Neuronal stem cell (in vitro differentiated cells): Measurements from ENCODE around the gene PTPN4.

Experiments
- DNase-seq: peaks from one replicate; pipeline ENCODE4 v3.0.0-alpha.2; 2013; ENCODE audit warnings: low spot score
- H2AFZ ChIP-seq: one replicate; pipeline ENCODE4 v1.6.1; 2013; ENCODE audit warnings: mild to moderate bottlenecking, low read length, inconsistent platforms
- H2AK5ac ChIP-seq: 2 replicates; pipeline ENCODE4 v1.6.1; 2013; ENCODE audit warnings: low read depth, mild to moderate bottlenecking, inconsistent platforms, low read length, moderate library complexity, mixed read lengths
- H2BK120ac ChIP-seq: 2 replicates; pipeline ENCODE4 v1.6.1; 2013; ENCODE audit warnings: low read depth, mild to moderate bottlenecking, inconsistent platforms, low read length, moderate library complexity, mixed read lengths
- H2BK12ac ChIP-seq: one replicate; pipeline ENCODE4 v1.6.1; 2013; ENCODE audit warnings: low read length, inconsistent platforms
- H2BK15ac ChIP-seq: 2 replicates; pipeline ENCODE4 v1.6.1; 2013; ENCODE audit warnings: mild to moderate bottlenecking, low read length, inconsistent platforms, mixed read lengths
- H2BK5ac ChIP-seq: one replicate; pipeline ENCODE4 v1.6.1; 2013; ENCODE audit warnings: inconsistent platforms, mild to moderate bottlenecking, low read length, moderate library complexity
- H3K14ac ChIP-seq: one replicate; pipeline ENCODE4 v1.6.1; 2013; ENCODE audit warnings: low read length, inconsistent platforms
- H3K18ac ChIP-seq: 2 replicates; pipeline ENCODE4 v1.6.1; 2013; ENCODE audit warnings: low read length, inconsistent platforms
- H3K23ac ChIP-seq: 2 replicates; pipeline ENCODE4 v1.6.1; 2013; ENCODE audit warnings: low read depth, mild to moderate bottlenecking, mixed read lengths, low read length, inconsistent platforms; ENCODE audit not compliant: poor library complexity
- H3K27ac ChIP-seq: replicated peaks from 3 replicates; pipeline ENCODE4 v1.5.1; 2013; ENCODE audit warnings: low read length, inconsistent platforms
- H3K27me3 ChIP-seq, 3 experiments: 2 replicates each; pipeline ENCODE4 v1.6.1; 2013; ENCODE audit warnings: low read length in 3 of 3, mild to moderate bottlenecking in 2 of 3, inconsistent platforms in 1 of 3, low read depth in 1 of 3, mixed read lengths in 1 of 3, moderate library complexity in 1 of 3; ENCODE audit not compliant: control insufficient read depth in 3 of 3, insufficient read depth in 3 of 3
- H3K36me3 ChIP-seq, 2 donors: replicated peaks in 1 of 2; 2 replicates each; pipeline ENCODE4 v1.6.1; 2013; ENCODE audit warnings: low read length in 2 of 2; ENCODE audit not compliant: control insufficient read depth in 2 of 2, insufficient read depth in 2 of 2
- H3K4ac ChIP-seq: 2 replicates; pipeline ENCODE4 v1.6.1; 2013; ENCODE audit warnings: inconsistent platforms, mild to moderate bottlenecking, low read length, moderate library complexity
- H3K4me1 ChIP-seq, 2 donors: 1 replicate in 1 of 2; 2 replicates in 1 of 2; pipeline ENCODE4 v1.6.1; 2013; ENCODE audit warnings: low read length in 2 of 2, low read depth in 1 of 2; ENCODE audit not compliant: control insufficient read depth in 2 of 2, insufficient read depth in 1 of 2
- H3K4me2 ChIP-seq: one replicate; pipeline ENCODE4 v1.6.1; 2013; ENCODE audit warnings: mild to moderate bottlenecking, low read length, inconsistent platforms; ENCODE audit not compliant: insufficient read depth, poor library complexity, severe bottlenecking
- H3K4me3 ChIP-seq, 2 donors: 2 replicates each; pipeline ENCODE4 v1.5.1; 2013; ENCODE audit warnings: low read length in 2 of 2, mild to moderate bottlenecking in 2 of 2, inconsistent platforms in 1 of 2, moderate library complexity in 1 of 2
- H3K79me1 ChIP-seq: one replicate; pipeline ENCODE4 v1.6.1; 2013; ENCODE audit warnings: low read depth, mild to moderate bottlenecking, inconsistent platforms, low read length, moderate library complexity
- H3K9ac ChIP-seq: one replicate; pipeline ENCODE4 v1.6.1; 2013; ENCODE audit warnings: mild to moderate bottlenecking, low read depth, low read length, inconsistent platforms; ENCODE audit not compliant: poor library complexity
- H3K9me3 ChIP-seq, 2 donors: replicated peaks in 1 of 2; 2 replicates each; pipeline versions ENCODE3 to v1.6.1; 2013; ENCODE audit warnings: low read length in 2 of 2, mild to moderate bottlenecking in 2 of 2, inconsistent platforms in 1 of 2, low read depth in 1 of 2, mixed read lengths in 1 of 2, moderate library complexity in 1 of 2; ENCODE audit not compliant: control insufficient read depth in 2 of 2, insufficient read depth in 1 of 2
- H4K8ac ChIP-seq: one replicate; pipeline ENCODE4 v1.6.1; 2013; ENCODE audit warnings: low read depth, mild to moderate bottlenecking, inconsistent platforms, low read length, moderate library complexity
- H4K91ac ChIP-seq: one replicate; pipeline ENCODE4 v1.6.1; 2013; ENCODE audit warnings: low read length, low read depth, mild to moderate bottlenecking, inconsistent platforms; ENCODE audit not compliant: poor library complexity
- WGBS, 2 donors: extraction: QIAGEN DNeasy Blood & Tissue Kit; methylation state at CpG; one replicate each; pipeline ENCODE4 v1.1.7; 2013; ENCODE audit warnings: missing lambda C conversion rate in 2 of 2, mixed read lengths in 1 of 2; ENCODE audit not compliant: insufficient read length in 2 of 2, insufficient replicate concordance in 1 of 2; ENCODE audit errors: extremely low coverage in 2 of 2; 5-methylcytosine and 5-hydroxymethylcytosine counted together

Gene PTPN4

DNA sequence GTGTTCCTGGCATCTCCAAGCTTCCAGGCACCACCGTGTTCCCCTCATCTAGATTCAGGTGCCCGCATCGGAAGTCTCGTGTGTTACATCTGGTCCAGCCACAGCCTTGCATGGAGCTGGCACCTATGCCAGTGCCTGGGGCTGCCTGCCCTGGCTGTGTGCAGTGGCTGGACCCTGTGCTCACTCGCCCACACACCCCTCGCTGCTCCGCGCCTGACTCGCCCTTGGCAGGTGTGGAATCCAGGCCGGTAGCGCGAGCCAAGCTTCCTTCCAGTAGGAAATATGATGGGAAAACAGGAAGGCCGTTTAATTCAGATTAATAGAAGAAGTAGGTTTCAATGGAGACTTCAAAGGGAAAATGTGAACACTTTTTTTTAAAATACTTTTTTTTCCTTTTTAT is 78.0 kb downstream of the PTPN4 start:
- peaks cover 7% of the 10 kb centered on the region for H3K79me1 ChIP-seq
- H4K8ac ChIP-seq = no peak overlapping the region
- H3K4me1 ChIP-seq = no peaks in the 10 kb centered on the region
- no peak overlapping the region for H3K14ac ChIP-seq
- no peaks in the 10 kb centered on the region for H3K36me3 ChIP-seq
- DNase-seq = no peak
- no peaks in the 10 kb centered on the region for H3K27me3 ChIP-seq
- no peak overlapping the region for H2AFZ ChIP-seq
- H3K9me3 ChIP-seq = peaks cover 0 to 4% of the 10 kb centered on the region in 2 donors
- H2BK5ac ChIP-seq = no peak overlapping the region
- no peak overlapping the region for H3K27ac ChIP-seq
- H3K4me3 ChIP-seq = no peak overlapping the region
- H2AK5ac ChIP-seq = no peak overlapping the region
- no peak overlapping the region for H3K4ac ChIP-seq
- H4K91ac ChIP-seq = no peak overlapping the region
- H3K4me2 ChIP-seq = no peak overlapping the region
- WGBS, 2 donors = no CpG with 5 or more reads among the region's 13 CpGs
- H2BK12ac ChIP-seq = no peak overlapping the region
- peak overlapping the region; percentile 55 for H3K9ac ChIP-seq
- no peak overlapping the region for H3K23ac ChIP-seq
- H2BK120ac ChIP-seq = no peak overlapping the region
- H2BK15ac ChIP-seq = no peak overlapping the region
- peak overlapping the region; percentile 9 for H3K18ac ChIP-seq

GRCh38 chr2:119838179-119838578 is 78.5 kb downstream of the PTPN4 start:
- H4K8ac ChIP-seq = no peak overlapping the region
- H2BK5ac ChIP-seq = no peak overlapping the region
- H2BK120ac ChIP-seq = no peak overlapping the region
- no peaks in the 10 kb centered on the region for H3K36me3 ChIP-seq
- no peak overlapping the region for H2BK12ac ChIP-seq
- H3K4me3 ChIP-seq = no peak overlapping the region
- WGBS, 2 donors = no CpG with 5 or more reads among the region's 5 CpGs
- no peak overlapping the region for H3K23ac ChIP-seq
- no peak overlapping the region for H3K14ac ChIP-seq
- H3K4me2 ChIP-seq = no peak overlapping the region
- no peak overlapping the region for H3K27ac ChIP-seq
- no peaks in the 10 kb centered on the region for H3K4me1 ChIP-seq
- no peak overlapping the region for H2AK5ac ChIP-seq
- no peak overlapping the region for H3K9ac ChIP-seq
- peaks cover 7% of the 10 kb centered on the region for H3K79me1 ChIP-seq
- no peak overlapping the region for H3K4ac ChIP-seq
- no peak overlapping the region for H3K18ac ChIP-seq
- H3K9me3 ChIP-seq = peaks cover 0 to 4% of the 10 kb centered on the region in 2 donors
- no peak for DNase-seq
- H4K91ac ChIP-seq = no peak overlapping the region
- H2BK15ac ChIP-seq = no peak overlapping the region
- H2AFZ ChIP-seq = no peak overlapping the region
- H3K27me3 ChIP-seq = no peaks in the 10 kb centered on the region

DNA sequence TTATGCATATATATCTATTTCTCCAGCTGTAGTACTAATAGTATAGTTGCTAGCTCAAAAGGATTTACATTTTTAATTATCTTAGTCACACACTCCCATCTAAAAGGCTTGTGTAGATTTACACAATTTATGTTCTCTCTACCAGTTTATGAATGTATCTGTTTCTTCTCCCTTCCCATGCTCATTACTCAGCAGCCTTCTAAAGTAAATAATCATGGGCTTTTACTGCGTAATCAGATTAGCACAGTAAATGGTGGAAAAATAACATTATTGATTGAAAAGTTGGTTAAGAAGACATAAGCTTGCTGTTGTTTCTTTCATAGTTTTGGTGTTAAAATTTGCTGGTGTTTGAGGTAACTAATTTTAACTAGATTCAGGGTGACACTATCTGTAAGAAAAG is 81.8 kb downstream of the PTPN4 start:
- no peak for DNase-seq
- Histone ChIP-seq H3K27me3 (no peaks in the 10 kb centered on the region), H3K4me1 (no peaks in the 10 kb centered on the region), H3K36me3 (no peaks in the 10 kb centered on the region), H2BK12ac (no peak overlapping the region), H3K4me3 (no peak overlapping the region), H2AK5ac (no peak overlapping the region), H2BK120ac (no peak overlapping the region), H3K4ac (no peak overlapping the region), H3K14ac (no peak overlapping the region), H2BK15ac (no peak overlapping the region), H2BK5ac (no peak overlapping the region), H3K23ac (no peak overlapping the region), H3K9ac (no peak overlapping the region), H2AFZ (no peak overlapping the region), H4K8ac (no peak overlapping the region), H3K9me3 (no peaks in the 10 kb centered on the region), H3K79me1 (peaks cover 7% of the 10 kb centered on the region), H4K91ac (no peak overlapping the region), H3K27ac (no peak overlapping the region), H3K4me2 (no peak overlapping the region), H3K18ac (no peak overlapping the region)
- no CpG with 5 or more reads among the region's 1 CpG for WGBS, 2 donors

DNA sequence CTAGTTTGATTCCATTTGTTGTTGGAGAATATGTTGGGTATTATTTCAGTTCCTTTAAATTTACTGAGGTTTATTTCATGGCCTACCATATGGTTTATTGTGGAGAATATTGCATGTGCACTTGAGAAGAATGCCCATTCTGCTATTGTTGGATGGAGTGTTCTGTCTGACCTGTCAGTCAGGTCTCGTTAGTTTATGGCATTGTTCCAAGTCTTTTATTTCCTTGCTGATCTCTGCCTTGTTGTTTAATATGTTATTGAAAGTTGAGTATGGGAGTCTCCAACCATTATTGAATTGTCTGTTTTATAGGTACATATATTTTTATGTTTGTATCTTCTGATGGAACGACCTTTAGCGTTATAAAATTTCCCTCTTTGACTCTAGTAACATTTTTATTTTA is 86.3 kb downstream of the PTPN4 start:
- no peak overlapping the region for H2BK5ac ChIP-seq
- no peak overlapping the region for H2AFZ ChIP-seq
- no peak overlapping the region for H3K18ac ChIP-seq
- no peaks in the 10 kb centered on the region for H3K36me3 ChIP-seq
- no peak for DNase-seq
- H3K9ac ChIP-seq = no peak overlapping the region
- H3K4me1 ChIP-seq = no peaks in the 10 kb centered on the region
- no peak overlapping the region for H2BK12ac ChIP-seq
- no peak overlapping the region for H3K23ac ChIP-seq
- no peak overlapping the region for H3K27ac ChIP-seq
- H3K4me3 ChIP-seq = no peak overlapping the region
- H2BK15ac ChIP-seq = no peak overlapping the region
- H3K27me3 ChIP-seq = no peaks in the 10 kb centered on the region
- no peak overlapping the region for H3K14ac ChIP-seq
- H3K4ac ChIP-seq = no peak overlapping the region
- H2AK5ac ChIP-seq = no peak overlapping the region
- peaks cover 1% of the 10 kb centered on the region for H3K79me1 ChIP-seq
- no peak overlapping the region for H4K8ac ChIP-seq
- no peak overlapping the region for H4K91ac ChIP-seq
- no peak overlapping the region for H2BK120ac ChIP-seq
- WGBS, 2 donors = no CpG with 5 or more reads among the region's 3 CpGs
- no peak overlapping the region for H3K4me2 ChIP-seq
- H3K9me3 ChIP-seq = peaks cover 3% of the 10 kb centered on the region in 2 donors
